Left kidney (tissue), 8 donors: ENCODE measurements around the gene ARAP1. TPM values are rescaled to one million over a fixed set of nuclear protein-coding genes. Genes with fewer than 3 reads are reported as not detected.
"Not testable (repeated sequence)": the region's sequence is repeated elsewhere in the genome, so short reads cannot be mapped to it uniquely, and the experiment has no call there.

Experiments
- DNase-seq: peaks from one replicate; pipeline ENCODE4 v3.0.0-alpha.2; 2013
- long read RNA-seq, 8 donors: transcript quantifications; one replicate each; lab custom pipeline, GENCODE V29; 2026
- polyA plus RNA-seq: library from polyadenylated mRNA; unstranded; fragments of 120-200 nt; gene quantifications from one replicate; pipeline ENCODE4 v1.2.1, GENCODE V29; 2013; ENCODE audit not compliant: insufficient read length

The ARAP1 gene
- 69.2 TPM for polyA plus RNA-seq
- long read RNA-seq, donor 1, full-length matches to known transcripts: 5 of 30 reads
- long read RNA-seq, donor 1, partial matches to known transcripts: 25 of 30 reads
- long read RNA-seq, donor 1, other reads (novel, unspliced or antisense): 0 of 30 reads
- long read RNA-seq, donor 2, full-length matches to known transcripts: 3 of 12 reads
- long read RNA-seq, donor 2, partial matches to known transcripts: 9 of 12 reads
- long read RNA-seq, donor 2, other reads (novel, unspliced or antisense): 0 of 12 reads
- long read RNA-seq, donor 3, partial matches to known transcripts: 12 of 14 reads
- long read RNA-seq, donor 3, other reads (novel, unspliced or antisense): 0 of 14 reads
- long read RNA-seq, donor 4: 0 reads
- long read RNA-seq, donor 5, full-length matches to known transcripts: 8 of 15 reads
- long read RNA-seq, donor 5, partial matches to known transcripts: 7 of 15 reads
- long read RNA-seq, donor 5, other reads (novel, unspliced or antisense): 0 of 15 reads
- long read RNA-seq, donor 6, full-length matches to known transcripts: 2 of 9 reads
- long read RNA-seq, donor 6, partial matches to known transcripts: 7 of 9 reads
- long read RNA-seq, donor 6, other reads (novel, unspliced or antisense): 0 of 9 reads
- long read RNA-seq, donor 7, full-length matches to known transcripts: 6 of 18 reads
- long read RNA-seq, donor 7, partial matches to known transcripts: 12 of 18 reads
- long read RNA-seq, donor 7, other reads (novel, unspliced or antisense): 0 of 18 reads
- long read RNA-seq, donor 8, partial matches to known transcripts: 0 of 1 reads
- long read RNA-seq, donor 8, other reads (novel, unspliced or antisense): 0 of 1 reads

DNA sequence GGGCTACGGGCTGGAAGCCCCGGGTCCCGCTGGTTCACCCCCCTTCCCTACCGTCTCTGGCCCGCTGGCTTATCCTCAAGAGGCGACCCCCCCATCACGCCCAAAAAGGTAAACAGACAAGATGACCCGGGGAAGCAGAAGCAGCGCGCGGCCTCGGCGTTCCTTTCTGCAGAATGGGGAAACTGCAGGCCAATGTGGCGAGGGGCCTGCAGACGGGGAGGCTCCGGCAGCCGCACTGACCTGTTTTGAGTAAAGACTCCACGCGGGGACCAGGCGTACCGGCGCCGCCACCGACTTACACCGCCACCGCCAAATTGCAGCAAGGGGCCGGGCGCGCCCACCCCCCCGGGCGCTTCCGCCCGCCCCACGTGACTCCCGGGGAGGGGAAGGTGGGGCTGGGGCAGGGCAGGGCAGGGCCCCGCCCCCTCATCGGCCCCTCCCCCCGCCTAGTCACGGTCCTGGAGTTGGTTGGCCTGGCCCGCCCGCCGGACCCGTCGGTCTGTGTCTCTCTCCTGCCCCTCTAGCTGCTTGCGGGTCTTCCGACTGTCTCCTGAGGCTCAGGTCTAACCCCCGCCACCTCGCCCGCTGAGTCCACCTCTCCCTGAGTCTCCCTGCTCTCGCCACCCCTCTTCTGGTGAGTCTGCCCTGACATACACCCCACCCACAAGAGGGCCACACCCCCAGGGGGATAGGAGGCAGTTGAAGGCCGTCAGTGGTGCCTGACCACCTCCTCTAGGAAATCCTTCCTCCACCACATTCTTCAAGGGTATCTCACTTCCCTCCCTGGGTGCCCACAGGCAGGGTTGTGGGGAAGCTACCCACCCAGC, at the start of gene ARAP1:
TSS of gene ARAP1 (minus strand) at position 321 of the 827 bp plus-strand sequence. CDS start 25,280 bp downstream, outside the sequence.
- DNase-seq: peak; percentile 68

DNA sequence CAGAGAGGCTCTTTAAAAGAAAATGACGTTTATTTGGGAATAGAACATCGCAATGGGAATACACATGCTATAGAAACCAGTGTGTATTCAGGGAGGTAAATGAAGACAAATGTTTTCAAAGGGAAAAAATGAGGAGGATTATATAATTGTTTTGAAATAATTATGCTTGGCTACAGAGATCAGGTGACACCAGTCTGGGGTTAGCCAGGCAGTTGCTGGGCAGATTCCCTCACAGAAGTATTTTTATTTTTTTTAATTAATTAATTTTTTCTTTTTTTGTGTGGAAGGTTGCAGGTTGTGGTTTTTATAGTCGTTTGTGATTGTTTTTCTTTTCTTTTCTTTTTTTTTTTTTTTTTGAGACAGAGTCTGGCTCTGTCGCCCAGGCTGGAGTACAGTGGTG, 47.2 kb upstream of the ARAP1 start:
- no peak for DNase-seq

DNA sequence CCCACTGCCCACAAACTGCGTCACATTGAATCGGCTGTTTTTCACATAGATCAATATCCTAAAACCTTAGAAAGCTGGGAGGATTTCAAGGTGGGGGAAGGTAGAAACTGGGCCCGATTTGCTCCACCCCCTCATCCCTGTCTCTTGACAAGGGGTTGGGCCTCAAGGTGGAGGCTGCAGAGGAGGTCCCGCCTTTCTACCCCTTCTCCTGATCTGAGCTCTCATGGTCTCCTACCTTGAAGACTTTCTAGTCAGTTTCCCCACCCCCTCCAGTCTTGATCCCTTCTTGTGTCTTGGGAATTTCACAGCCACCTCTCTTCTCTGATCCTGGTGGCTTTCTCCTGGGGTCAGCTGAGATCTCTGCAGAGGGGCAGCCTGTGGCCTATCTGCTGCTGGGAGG, 46.2 kb upstream of the ARAP1 start:
- no peak for DNase-seq

DNA sequence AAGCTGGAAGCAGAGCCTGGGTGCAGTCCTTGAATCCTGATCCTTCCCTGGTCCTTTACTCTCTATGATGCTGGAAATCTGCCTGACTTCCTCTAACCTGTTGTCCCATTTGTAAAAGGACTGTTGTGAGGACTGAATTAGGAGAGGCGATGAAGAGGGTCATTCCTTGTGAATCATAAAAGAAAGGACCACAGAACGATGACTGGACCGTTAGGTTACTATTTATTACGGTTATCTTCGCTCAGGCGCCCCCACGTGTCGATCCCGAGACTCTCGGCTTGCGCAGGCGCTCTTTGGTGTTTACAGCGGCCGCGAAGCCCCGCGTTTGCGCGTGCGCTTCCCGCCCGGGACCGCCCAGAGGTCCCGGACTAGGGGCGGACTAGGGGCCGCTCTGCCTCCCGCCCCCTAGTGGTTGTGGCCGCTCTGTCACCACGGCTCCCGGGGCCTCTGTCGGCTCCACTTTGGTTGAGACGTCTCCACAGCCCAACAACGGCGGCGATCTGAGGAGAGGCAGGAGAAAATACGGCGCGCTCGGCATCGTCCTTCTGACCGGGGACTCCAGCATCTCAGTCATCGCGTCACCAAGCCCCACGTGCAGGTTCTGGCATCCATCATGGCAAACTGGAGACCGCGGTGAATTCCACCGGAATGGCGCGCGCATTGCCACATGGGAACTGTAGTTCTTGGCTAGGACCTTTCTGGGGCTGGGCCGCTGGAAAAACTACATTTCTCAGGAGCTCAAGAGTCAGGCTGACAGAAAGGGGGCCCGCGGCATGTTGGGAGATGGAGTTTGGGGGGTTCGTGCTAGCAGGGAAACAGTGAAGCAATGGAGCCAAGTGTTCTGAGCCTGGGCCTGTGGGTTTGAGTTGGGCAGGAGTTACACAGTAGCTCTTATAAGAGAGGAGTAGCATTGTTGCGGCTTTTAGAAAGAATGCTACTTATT, 41.5 kb upstream of the ARAP1 start, which contains the start of gene STARD10:
TSS of gene STARD10 (minus strand) at position 623 of the 943 bp plus-strand sequence. CDS start 12,866 bp downstream, outside the sequence.
- peak; percentile 98 for DNase-seq

DNA sequence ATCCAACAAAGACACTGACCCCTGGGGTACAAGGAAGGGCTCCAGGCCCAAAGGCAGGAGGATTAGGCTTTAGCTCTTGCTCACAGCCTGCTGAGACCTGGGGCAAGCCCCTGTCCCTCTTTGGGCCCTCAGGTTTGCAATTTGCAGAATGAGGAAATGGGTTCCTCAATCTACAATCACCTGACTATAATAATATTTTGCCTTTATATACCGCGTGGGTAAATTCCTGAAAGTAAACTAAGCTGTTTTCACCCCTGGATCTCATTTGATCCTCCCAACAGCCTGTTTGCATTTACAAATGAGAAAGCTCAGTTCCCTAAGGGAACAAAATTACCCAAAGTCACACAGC, 40.8 kb upstream of the ARAP1 start:
- DNase-seq: no peak

DNA sequence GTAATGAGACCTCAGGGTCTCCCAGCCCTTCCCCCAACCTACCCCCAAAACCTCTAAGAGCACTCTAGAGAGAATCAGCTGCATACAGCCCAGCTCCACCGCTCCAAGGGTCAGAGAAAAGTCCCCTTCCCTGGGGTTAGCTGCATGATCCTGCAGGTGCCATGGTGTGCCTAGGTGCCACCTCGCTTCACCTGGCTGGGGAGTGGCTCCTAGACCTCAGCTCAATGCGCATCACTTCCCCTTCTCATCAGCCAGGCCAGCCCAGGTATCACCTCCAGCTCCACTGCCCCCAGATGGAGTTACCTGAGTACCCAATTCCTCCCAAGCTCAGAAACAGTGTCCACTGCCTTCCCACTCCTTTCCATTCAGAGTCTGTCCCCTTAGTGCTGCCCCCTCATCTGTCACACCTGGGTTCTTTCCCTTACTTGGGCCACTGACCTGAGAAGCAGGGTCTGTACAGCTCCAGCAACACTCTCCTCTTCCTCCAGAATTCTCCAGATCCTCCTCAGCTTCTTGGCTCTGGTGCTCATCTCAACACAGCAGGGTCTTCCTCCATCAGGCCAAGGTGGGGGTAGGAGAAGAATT, 40.3 kb upstream of the ARAP1 start:
- no peak for DNase-seq

DNA sequence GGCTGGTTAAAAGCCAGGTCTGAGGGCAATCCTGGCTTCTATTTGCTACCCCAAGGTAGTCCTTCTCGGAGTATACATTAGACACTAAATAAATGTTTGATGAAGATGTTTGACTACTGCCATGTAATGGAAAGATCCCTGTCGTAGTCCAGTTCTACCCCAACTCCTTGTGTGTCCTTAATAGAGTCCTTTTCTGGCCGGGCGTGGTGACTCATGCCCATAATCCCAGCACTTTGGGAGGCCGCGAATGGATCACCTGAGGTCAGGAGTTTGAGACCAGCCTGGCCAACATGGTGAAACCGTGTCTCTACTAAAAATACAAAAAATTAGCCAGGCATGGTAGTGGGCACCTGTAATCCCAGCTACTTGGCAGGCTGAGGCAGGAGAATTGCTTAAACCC, 39.0 kb upstream of the ARAP1 start:
- DNase-seq: not testable (repeated sequence)

DNA sequence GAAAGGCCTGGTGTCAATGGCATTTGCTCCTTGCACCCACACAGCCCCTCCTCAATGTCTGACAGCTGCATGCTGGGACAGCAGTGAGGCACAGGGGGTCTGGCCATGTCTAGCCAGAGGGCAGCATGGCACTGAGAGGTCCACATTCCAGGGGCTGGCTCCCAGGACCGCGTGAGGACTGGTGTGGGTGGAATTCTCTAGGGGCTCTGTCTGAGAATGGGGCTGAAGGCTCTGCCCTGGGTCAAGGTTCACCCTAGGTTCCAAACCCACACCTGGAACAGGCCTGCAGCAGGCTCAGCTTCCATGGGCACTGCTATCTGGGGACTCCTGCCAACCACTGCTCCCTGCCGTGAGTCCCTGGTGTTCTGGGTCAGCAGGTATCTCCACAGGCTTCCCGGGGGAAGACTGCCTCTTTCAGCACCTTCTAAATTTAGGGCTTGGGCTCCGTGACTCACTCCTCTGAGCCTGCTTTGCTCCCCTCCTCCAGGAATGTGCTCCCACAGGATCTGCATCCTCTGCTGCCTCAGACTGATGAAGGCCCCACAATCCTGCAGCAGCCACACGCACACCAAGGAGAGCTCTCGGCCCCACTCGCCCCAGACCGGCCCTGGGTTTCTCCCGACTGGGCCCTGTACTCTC, 37.4 kb upstream of the ARAP1 start:
- DNase-seq: no peak

DNA sequence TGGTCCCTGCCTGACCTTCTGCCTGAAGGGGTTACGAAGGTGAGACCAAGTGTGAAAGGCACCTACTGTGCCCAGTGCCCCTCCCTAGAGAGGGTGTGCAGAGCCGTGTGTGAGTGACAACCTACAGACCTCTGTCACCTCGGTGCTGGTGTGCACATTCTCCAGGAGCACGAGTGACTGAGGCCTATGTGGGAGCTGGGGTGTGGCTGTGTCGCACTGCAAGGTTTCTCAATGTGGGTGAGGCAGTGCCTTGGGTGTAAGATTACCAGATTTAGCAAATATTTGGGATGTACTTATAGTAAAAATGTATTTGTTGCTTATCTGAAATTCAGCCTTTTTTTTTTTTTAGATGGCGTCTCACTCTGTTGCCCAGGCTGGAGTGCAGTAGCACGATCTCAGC, 36.0 kb upstream of the ARAP1 start:
- DNase-seq: no peak

DNA sequence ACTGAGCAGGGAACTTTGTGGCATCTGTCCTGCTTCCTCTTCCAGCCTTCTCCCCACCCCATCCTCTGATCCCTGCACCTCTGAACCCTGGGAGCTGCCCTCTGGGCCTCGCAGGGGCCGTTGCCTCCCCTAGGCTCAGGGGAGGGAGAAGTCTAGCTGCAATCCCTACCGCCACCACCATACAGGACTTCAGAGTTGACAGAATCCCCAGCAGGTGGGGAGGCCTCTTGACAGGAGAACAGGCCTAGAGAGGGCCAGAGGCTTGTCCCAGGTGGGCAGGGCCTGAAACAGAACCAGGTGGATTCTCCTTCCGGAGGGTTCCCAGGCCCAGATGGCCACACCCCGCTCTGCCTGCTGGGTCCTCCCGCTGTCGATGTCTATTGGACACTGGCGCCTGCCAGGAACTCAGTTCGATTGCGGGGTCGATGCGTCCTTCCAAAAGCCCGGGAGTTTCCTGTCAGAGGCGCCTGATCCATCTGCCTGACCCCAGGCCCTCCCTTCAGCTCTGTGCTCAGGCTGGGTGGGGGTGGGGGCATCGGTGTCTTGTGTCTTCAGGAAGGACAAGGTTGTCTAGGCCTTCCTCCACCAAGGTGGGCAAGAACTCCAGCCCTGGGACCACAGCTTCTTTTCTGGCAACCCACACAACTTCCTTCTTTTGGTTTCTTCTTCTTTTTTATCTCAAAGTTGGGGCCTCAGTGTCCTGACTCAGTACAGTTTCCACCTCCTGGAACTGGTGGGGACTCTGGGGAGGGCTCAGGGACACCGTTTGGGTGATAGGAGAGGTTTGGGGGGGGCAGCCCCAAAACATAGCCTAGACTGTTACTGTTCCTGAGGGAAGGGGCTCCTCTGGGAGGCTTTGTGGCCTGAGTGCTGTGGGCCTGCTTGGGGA, 35.3 kb upstream of the ARAP1 start:
- no peak for DNase-seq

DNA sequence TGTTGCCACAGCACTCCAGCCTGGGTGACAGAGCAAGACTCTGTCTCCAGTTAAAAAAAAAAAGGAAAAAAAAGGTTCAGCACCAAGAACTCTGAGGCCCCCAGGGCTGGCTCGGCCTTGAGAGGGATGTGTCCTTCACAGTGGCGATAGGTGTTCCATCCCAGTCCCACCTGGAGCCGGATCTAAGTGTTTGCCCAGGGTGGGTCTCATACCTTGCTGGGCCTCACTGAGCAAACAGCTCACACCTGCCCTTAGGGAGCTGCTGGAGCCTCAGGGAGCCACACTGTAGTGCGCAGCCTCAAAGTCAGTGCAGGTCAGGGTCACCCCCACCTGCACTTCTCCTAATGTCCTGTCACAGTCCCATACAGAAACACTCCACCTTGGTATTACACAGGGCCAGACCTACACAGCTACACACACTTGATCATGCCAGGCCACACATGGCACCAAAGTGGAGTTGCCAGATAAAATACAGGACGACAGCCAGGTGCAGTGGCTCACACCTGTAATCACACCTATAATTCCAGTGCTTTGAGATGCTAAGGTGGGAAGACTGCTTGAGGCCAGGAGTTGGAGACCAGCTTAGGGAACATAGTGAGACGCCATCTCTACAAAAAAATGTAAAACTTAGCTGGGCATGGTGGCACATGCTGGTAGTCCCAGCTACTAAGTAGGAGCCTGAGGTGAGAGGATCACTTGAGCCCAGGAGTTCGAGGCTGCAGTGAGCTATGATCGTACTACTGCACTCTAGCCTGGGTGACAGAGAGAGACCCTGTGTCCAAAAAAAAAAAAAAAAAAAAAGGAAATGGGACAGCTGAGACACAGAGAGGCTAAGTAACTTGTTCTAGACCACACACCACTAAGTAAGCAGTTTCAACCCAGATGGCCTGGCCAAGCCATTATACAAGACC, 34.4 kb upstream of the ARAP1 start:
- no peak for DNase-seq

DNA sequence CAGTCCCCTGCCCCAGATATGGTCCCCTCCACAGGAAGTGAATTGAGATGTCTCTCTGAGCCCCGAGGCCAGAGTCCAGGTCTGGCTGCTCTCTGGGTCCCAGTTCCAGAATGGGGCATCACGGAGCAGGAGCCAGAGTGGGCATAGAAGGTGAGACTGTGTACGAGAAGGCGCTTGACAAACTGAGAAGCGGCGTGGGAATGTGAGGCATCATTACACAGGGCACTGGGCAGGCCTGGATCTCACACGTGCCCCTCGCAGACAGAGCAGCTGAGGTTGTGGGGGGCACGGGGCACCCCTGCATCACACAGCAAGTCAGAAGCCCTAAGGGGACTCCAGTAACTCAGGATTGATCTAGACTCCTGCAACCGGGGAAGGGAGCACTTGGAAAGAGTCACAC, 32.5 kb upstream of the ARAP1 start:
- DNase-seq: no peak

DNA sequence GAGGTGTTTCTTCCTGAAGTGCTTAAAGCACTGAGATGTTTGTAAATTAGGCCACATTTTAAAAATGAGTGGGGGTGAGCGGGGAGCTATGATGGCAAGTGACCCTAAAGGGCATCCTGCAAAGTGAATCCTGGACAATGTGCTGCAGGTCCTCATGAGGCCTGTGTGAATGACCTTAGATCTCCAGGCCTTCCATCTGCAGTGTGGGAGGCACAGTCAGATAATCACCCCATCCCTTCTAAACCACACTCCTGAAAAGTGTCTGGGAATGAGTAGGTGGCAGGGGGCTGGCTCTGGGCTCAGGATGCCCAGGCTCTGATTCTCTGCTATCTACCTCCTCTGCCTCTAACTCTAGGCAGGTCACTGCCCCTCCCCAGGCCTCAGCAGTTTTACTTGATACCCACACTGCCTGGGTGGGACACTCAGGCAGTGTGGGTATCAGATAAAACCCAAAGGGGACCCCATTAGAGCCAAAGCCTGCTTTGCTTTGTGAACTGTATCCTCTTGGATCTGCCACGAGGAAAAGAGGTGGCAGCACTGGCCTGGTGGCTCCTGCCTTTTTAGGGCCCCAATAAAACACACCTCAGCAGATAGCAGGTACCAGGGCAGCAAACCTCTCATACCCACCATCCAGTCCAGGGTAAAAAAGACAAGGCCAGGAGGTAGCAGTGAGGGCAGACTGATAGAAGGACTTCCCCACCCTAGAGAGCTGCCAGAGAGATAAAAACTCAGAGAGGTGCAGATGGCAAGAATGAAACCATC, 31.1 kb upstream of the ARAP1 start:
- DNase-seq: no peak

DNA sequence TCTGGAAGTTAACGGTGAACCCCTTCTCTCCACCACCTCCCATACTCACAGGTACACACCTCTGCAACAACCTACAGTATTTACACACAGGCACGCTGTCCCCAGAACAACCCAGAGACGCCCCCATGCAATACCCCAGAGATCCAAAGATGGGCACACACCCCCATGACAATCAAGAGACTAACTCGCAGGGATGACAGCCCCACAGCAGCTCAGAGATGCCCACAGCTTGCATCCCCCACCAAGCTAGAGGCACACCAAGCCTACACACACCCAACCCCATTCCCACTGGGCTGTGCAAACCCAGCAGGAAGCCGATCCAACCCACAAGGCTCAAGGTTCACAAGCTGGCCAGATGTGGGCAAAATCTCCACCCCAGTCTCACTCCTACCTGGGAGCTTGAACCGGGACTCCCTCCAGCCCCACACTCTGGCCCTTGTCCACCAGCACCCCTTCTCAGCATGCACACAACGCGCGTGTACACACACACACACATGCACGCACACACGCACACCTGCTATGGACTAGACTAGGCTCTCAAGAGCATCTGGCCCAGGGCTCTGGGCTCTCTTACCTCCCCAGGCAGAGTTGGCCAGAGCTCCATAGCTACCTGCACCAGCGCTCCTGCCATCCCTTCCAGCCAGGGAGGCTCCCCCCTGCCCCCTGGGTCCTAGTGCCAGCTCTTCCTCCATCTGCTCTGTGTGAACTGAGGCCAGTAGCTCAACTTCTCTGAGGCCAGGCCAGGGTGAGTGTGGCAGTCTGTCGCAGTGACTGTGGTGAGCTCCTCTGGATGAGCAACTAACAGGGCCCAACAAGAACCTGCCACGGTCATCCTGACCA, 30.1 kb upstream of the ARAP1 start:
- DNase-seq: no peak

DNA sequence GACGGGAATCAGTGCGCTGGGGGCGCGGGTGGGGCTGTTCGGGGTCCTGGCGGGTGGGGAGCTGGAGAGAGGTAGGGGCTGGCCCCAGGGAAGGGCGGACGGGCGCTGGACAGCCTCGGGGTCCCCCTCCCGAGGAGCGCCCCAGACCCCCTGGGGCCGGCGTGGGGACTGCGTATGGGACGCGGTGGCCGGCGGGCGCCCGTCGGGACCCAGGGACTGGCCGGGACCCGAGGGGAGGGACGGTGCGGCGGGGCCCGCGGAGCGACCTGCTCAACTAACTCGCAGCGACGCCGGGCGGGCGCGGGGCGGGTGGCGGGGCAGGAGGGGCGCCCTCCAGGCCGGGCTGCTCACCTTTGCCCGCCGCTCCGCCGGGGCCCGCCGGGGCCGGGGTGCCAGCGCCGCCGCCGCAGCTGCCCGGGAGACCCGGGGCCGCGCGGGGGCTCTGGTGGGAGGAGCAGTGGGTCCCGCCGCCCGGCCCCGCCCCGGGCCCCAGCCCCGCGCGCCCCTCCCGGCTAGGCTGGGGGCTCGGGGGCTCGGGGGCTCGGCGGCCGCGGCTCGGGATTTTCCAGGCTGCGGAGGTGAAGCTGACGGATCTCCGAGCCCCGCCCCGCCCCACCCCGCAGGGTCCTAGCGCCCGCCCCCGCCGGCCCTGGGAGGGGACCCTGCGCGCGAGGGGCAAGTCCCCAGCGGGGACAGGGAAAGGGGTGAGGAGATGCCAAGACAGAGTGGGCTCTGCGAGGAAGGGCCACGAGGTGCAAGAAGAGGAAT, 29.3 kb upstream of the ARAP1 start:
- DNase-seq: no peak

DNA sequence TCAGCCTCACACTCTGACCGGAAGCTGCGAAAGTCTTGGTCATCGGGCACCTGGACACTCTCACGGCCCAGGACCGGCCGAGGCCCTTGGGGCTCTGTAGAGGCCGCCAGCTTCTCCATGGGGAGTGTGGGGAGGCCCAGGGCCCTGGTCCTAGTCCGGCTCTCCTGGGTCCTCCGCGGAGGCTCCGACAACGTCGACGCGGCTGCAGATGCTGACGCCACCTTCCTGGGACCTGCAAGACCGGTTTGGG, 28.8 kb upstream of the ARAP1 start:
- no peak for DNase-seq
